ENCODE results near the gene XPNPEP2. TPM values are rescaled to one million over a fixed set of nuclear protein-coding genes. Genes with fewer than 3 reads are reported as not detected.

XPNPEP2 gene
- total RNA-seq: not detected in 2 replicates

DNA sequence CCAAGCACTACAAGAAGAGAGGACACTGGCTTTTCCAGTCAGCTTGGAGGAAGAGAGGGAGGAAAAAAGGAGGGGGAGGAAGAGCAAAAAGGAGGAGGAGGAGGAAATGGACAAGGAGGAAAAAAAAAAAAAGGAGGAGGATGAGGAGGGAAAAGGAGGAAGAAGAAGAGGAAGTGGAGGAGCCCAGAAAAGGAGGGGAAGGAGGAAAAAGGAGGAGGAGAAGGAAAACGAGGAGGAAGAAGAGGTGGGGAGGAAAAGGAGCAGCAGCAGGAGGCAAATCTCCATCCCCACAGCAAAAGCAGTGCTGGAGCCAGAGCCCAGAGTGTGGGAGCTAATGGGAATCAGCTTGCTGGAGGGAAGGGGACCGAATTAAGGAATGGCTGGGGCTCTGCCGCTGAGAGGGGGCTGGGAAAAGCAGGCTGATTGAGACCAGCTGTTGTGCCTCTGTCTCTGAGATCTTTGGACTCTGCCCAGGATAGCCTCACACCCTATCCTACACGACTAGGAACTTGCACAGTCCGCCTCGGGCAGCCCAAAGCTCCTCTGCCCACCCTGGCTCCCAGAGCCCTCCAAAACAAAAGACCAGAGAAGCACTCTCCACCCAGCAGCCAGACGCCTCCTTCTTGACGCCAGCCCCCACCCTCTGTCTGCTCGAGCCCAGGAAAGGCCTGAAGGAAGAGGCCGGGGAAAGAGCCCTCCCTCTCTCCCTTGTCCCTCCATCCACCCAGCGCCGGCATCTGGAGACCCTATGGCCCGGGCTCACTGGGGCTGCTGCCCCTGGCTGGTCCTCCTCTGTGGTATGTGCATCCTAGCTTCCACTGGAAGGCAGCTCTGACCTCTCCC, at the start of gene XPNPEP2:
TSS of gene XPNPEP2 (plus strand) at position 514 of the 843 bp plus-strand sequence. CDS start at position 749, 235 bp downstream.

DNA sequence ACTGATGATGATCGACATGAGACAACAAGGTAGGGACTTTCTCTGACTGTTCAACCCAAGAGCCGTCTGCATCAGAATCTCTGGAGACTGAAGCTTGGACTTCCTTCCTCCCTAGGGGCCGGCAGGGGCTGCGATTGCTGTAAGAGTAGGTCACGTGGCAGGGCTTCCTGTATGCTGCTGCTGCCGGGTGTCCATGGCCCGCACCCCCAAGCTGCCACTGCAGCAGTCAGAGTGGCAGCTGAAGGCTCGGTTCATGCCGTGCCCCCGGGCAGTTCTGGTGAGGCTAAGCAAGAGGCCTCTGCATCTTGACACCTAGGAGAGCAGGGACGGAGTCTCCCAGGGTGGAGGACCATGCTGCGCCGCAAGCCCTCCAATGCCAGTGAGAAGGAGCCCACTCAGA, 41.0 kb downstream of the XPNPEP2 start, which contains the start of gene SASH3:
TSS of gene SASH3 (plus strand) at position 203 of the 400 bp plus-strand sequence. CDS start at position 352, 149 bp downstream.

Other genes starting within 250 kb of the XPNPEP2 start
- gene SMARCA1, start 215.5 kb upstream of the XPNPEP2 start, total RNA-seq: 19.4 and 20.0 TPM in 2 replicates
- gene OCRL, start 198.7 kb upstream of the XPNPEP2 start, total RNA-seq: 11.8 and 13.8 TPM in 2 replicates
- 0.74 and 2.5 TPM in 2 replicates for gene APLN, start 84.0 kb upstream of the XPNPEP2 start, total RNA-seq
- gene SASH3, start 41.0 kb downstream of the XPNPEP2 start, total RNA-seq: not detected in 2 replicates
- gene ZDHHC9, start 104.9 kb downstream of the XPNPEP2 start, total RNA-seq: 11.2 and 22.4 TPM in 2 replicates
- gene UTP14A, start 167.2 kb downstream of the XPNPEP2 start, total RNA-seq: 15.6 and 20.0 TPM in 2 replicates
- gene BCORL1, start 243.7 kb downstream of the XPNPEP2 start, total RNA-seq: 1.7 and 2.8 TPM in 2 replicates